Kidney epithelial cell (primary cell): Measurements from ENCODE around the gene DENND6A. TPM values are rescaled to one million over a fixed set of nuclear protein-coding genes. Genes with fewer than 3 reads are reported as not detected.
A peak's percentile ranks its signal among the peaks of the same experiment; 100 is the strongest.
"Not testable (repeated sequence)": the region's sequence is repeated elsewhere in the genome, so short reads cannot be mapped to it uniquely, and the experiment has no call there.

ENCODE experiments used
- DNase-seq: peaks from one replicate; pipeline ENCODE4 v3.0.0-alpha.2; 2010; ENCODE audit warnings: low read depth
- H3K27me3 ChIP-seq: 2 replicates; pipeline ENCODE4 v1.6.0; 2011; ENCODE audit warnings: low read length; ENCODE audit not compliant: control insufficient read depth, insufficient read depth
- H3K36me3 ChIP-seq: 2 replicates; pipeline ENCODE4 v1.5.1; 2011; ENCODE audit warnings: low read length; ENCODE audit not compliant: control insufficient read depth, insufficient read depth
- H3K4me3 ChIP-seq: 2 replicates; pipeline ENCODE4 v1.5.1; 2011; ENCODE audit warnings: low read depth, mild to moderate bottlenecking, control low read depth, low read length
- total RNA-seq: library from RNA; depleted of rRNA; stranded (reverse); fragments of >200 nt; gene quantifications from 2 replicates; pipeline ENCODE4 v1.2.3, GENCODE V29; 2015
- TF ChIP-seq, protein P1 (sequence below): IDR thresholded peaks from 2 replicates; pipeline ENCODE4 v1.5.1; 2011; ENCODE audit warnings: mild to moderate bottlenecking, moderate library complexity, low read length, control low read depth, inconsistent platforms; ENCODE audit not compliant: insufficient read depth, poor library complexity, severe bottlenecking

DENND6A gene
- total RNA-seq, 1 donor from 2014 or later: 17.3 TPM

DNA sequence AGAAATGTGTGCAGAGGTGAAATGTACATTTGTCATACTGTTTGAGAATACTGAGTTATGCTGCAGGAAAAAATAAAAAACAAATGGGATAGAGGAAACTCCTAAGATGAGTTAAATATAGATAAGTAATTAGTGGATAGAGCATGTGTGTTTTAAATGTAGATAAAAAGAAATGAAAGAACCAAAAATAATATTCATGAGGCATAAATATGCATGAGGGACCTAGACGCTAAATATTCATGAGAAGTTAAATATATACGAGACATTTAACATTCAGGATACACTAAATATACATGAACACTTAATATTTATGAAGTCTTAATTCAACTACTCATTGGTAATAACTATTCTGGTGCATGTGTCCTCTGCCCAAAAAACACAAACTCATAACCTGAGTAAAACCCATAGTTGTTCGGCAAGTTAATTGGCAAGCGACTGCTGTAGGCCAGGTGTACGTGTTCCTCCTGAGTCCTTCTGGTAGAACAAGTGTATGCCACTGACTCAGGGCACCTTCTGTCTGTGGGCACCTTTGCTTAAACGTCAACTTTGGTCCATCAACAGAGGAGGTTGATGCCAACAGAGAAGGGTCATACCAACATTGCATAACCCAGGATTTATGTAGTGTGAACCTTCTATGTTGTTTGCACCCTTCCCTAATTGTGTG is 24.5 kb upstream of the DENND6A start:
- no peaks in the 10 kb centered on the region for H3K27me3 ChIP-seq
- DNase-seq: no peak
- H3K36me3 ChIP-seq: no peaks in the 10 kb centered on the region
- no peak overlapping the region for H3K4me3 ChIP-seq
- TF ChIP-seq, protein P1, sequence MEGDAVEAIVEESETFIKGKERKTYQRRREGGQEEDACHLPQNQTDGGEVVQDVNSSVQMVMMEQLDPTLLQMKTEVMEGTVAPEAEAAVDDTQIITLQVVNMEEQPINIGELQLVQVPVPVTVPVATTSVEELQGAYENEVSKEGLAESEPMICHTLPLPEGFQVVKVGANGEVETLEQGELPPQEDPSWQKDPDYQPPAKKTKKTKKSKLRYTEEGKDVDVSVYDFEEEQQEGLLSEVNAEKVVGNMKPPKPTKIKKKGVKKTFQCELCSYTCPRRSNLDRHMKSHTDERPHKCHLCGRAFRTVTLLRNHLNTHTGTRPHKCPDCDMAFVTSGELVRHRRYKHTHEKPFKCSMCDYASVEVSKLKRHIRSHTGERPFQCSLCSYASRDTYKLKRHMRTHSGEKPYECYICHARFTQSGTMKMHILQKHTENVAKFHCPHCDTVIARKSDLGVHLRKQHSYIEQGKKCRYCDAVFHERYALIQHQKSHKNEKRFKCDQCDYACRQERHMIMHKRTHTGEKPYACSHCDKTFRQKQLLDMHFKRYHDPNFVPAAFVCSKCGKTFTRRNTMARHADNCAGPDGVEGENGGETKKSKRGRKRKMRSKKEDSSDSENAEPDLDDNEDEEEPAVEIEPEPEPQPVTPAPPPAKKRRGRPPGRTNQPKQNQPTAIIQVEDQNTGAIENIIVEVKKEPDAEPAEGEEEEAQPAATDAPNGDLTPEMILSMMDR: no peak

DNA sequence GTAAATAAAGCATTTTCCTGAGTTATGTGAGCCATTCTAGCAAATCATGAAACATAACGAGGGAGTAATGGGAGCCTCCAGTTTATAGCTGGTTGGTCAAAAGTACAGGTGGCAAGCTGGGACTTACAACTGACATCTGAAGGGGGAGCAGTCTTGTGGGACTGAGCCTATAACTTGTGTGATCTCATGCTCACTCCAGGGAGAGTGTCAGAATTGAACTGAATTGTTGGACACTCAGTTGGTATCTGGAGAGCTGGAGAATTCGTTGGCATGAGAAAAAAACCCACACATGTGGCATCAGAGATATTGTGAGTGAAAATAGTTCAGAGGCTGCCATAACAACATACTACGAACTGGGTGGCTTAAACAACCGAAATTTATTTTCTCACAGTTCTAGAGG is 22.8 kb upstream of the DENND6A start:
- TF ChIP-seq, protein P1: no peak
- no peak for DNase-seq
- Histone ChIP-seq H3K36me3 (no peaks in the 10 kb centered on the region), H3K4me3 (no peak overlapping the region), H3K27me3 (no peaks in the 10 kb centered on the region)

DNA sequence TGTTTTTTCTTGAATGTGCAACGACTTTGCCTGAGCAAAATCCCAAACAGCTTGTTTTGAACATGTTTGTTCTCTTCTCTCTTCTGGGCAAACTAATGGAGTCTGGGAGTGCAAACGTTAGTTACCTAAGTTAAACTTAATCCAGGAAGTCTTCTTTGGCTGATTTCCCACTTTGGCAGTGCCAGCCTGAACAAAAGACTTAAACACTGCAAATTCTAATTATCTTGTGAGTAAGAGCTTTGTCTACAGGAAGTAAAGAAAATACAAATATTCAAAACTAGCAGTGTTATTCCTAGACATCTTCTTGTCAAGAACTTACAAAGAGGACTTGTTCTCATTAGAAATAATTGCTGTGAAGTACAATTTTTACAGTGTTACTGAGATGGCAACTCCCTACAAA is 16.7 kb upstream of the DENND6A start:
- DNase-seq: peak; percentile 14
- H3K27me3 ChIP-seq: no peaks in the 10 kb centered on the region
- no peak overlapping the region for H3K4me3 ChIP-seq
- no peaks in the 10 kb centered on the region for H3K36me3 ChIP-seq
- TF ChIP-seq, protein P1: no peak

DNA sequence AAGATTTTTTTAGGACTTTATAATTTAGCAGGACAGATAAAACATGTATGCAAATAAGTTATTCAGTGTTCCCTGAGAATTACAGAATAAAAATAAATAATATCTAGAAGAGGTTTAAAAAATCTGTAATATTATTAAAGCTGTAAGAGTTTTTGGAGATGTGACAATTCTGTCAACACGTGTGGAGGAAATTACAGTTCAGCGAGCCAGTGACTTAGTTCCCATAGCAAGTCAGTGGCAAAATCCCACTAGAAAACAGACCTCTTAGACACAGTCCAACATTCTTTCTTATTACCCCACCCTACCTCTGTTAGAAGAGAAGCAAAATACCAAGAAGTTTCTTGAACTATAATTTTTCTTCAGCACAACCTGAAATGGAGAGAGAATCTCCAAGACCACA is 16.2 kb upstream of the DENND6A start:
- Histone ChIP-seq H3K27me3 (no peaks in the 10 kb centered on the region), H3K36me3 (no peaks in the 10 kb centered on the region), H3K4me3 (no peak overlapping the region)
- no peak for DNase-seq
- TF ChIP-seq, protein P1: no peak

DNA sequence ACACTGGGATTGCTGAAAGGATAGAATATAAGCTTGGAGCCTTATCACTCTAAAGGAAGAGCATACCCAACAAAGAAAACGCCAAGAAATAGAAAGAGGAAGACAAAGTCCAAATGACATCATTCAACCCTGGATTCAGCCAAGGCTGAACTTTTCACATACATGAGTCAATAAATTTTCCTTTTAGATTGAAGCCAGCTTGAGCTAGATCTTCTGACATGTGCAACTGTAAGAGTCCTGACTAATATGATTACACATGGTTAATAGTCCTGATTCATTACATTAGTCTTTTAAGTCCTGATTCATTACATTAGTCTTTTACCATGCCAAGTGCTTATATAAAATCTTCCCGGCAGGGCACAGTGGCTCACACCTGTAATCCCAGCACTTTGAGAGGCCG is 13.6 kb upstream of the DENND6A start:
- TF ChIP-seq, protein P1: no peak
- peak; percentile 42 for DNase-seq
- H3K27me3 ChIP-seq: no peaks in the 10 kb centered on the region
- no peaks in the 10 kb centered on the region for H3K36me3 ChIP-seq
- no peak overlapping the region for H3K4me3 ChIP-seq

DNA sequence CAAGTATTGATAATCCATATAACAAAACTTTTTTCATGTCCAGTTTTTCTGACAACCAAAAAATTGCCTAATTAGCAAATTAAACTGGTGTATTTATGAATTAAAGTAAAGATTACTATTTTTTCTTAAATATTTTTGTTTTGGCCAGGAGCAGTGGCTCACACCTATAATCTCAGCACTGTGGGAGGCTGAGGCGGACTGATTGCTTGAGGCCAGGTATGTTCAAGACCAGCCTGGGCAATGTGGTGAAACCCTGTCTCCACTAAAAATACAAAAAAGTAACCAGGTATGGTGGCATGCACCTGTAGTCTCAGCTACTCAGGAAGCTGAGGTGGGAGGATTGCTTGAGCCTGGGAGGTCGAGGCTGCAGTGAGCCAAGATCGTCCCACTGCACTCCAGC is 12.5 kb upstream of the DENND6A start:
- not testable (repeated sequence) for H3K27me3 ChIP-seq

More for the DNA sequence above, 12.5 kb upstream of the DENND6A start:
- not testable (repeated sequence) for H3K36me3 ChIP-seq, H3K4me3 ChIP-seq, DNase-seq
